Psoas muscle (tissue), 8 donors: ENCODE measurements around the gene AOAH. TPM values are rescaled to one million over a fixed set of nuclear protein-coding genes. Genes with fewer than 3 reads are reported as not detected.

ENCODE experiments used
- ATAC-seq, 4 donors: fragments of 200-7000 bp; cut with Tn5 transposase; one replicate each; pipeline ENCODE4 v1.9.1; 2020; ENCODE audit warnings: moderate library complexity in 3 of 4, mild to moderate bottlenecking in 2 of 4
- DNase-seq, 2 donors: peaks; one replicate each; pipeline ENCODE4 v3.0.0-alpha.2; 2020
- H3K27ac ChIP-seq: fragments of 200-600 bp; one replicate; pipeline ENCODE4 v1.8.0; 2022
- H3K27me3 ChIP-seq, 3 donors: fragments of 200-600 bp in 1 of 3; one replicate each; pipeline versions ENCODE4 v1.6.1 to v1.8.0; 2013 to 2022; ENCODE audit warnings: low read length in 2 of 3, mild to moderate bottlenecking in 2 of 3, moderate library complexity in 1 of 3; ENCODE audit not compliant: insufficient read depth in 3 of 3
- H3K36me3 ChIP-seq, 2 donors: fragments of 200-600 bp in 1 of 2; one replicate each; pipeline versions ENCODE4 v1.6.1 to v1.8.0; 2013 to 2022; ENCODE audit warnings: low read depth in 1 of 2, mild to moderate bottlenecking in 1 of 2, moderate library complexity in 1 of 2; ENCODE audit not compliant: insufficient read depth in 1 of 2
- H3K4me1 ChIP-seq: fragments of 200-600 bp; one replicate; pipeline ENCODE4 v1.8.0; 2022
- H3K4me3 ChIP-seq: fragments of 200-600 bp; one replicate; pipeline ENCODE4 v1.8.0; 2022; ENCODE audit warnings: mild to moderate bottlenecking
- H3K9me3 ChIP-seq: fragments of 200-600 bp; one replicate; pipeline ENCODE4 v1.8.0; 2022
- WGBS, 3 donors: extraction: QIAGEN DNeasy Blood & Tissue Kit; methylation state at CpG; one replicate each; pipeline versions ENCODE4 v1.1.6 to v1.1.7; 2013; 5-methylcytosine and 5-hydroxymethylcytosine counted together
- intact Hi-C, 2 donors: fragments of 100-400 bp; cut with DNase I; formaldehyde crosslinking; loops; one replicate each; pipeline versions ENCODE4 v1.11.0 to v1.14.2; 2022
- polyA plus RNA-seq, 3 donors: library from polyadenylated mRNA; stranded (reverse); fragments of 200-250 nt; gene quantifications; one replicate each; pipeline ENCODE4 v1.2.3, GENCODE V29; 2013
- total RNA-seq, 4 donors: library from RNA; stranded (reverse); fragmentation: NEBNext Ultra II Directional in 2 of 4; extraction: Animal tissue kit (Norgen Biotek cat#: 25700) in 2 of 4; gene quantifications; one replicate each; pipeline versions ENCODE4 v1.2.1 to v1.2.4, GENCODE V29; 2021 to 2023
- TF ChIP-seq, protein P1 (sequence below): fragments of 200-600 bp; IDR thresholded peaks from one replicate; pipeline ENCODE4 v1.8.0; 2022; ENCODE audit warnings: antibody characterized with exemption
- donor health status: healthy with polysubstance abuse.
- donor health status: DM: no; HTN: no; CAD: no; lungs with moderate emphysema.
- donor health status: Bipolar disorder and iron deficiency.
- donor health status: healthy.
- donor health status: DM: yes; HTN: yes; CAD: no.
- donor health status: DM: no; HTN: no; CAD: no.
- donor health status: DM: no; HTN: no; CAD: no.
- donor health status: DM: yes; HTN: yes; CAD: no.

The AOAH gene
- total and polyA plus RNA-seq, 7 donors: 0.04 to 2.1 (median 0.83) TPM

DNA sequence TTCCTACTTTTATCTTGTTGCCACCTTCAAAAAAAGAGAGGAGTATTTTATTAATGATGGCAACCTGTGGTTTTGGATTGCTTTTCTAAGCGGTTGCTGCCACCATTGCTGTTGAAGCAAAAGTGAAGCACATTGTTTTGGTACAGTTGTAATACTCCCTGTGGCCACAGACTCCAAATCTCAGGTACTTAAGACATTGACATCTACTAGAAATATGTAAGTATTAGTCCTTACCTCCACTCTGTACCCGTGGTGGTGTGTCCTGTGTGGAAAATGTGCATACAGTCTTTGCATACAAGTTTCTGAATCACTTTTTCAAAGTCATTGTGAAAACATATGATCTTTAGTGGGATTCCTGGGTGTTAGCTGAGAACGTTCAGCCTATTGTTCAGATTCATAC is 248.9 kb downstream of the AOAH start:
- Histone ChIP-seq H3K36me3 (no peaks in the 10 kb centered on the region), H3K9me3 (no peaks in the 10 kb centered on the region), H3K4me1 (no peaks in the 10 kb centered on the region), H3K27me3 (no peaks in the 10 kb centered on the region), H3K4me3 (no peak overlapping the region), H3K27ac (no peak overlapping the region)
- ATAC-seq (no peak), DNase-seq (no peak)
- intact Hi-C loops: no loop called here
- 80 to 88% (median 86%) methylated on average over 3 of the region's 3 CpGs for WGBS, 3 donors
- TF ChIP-seq, protein P1, sequence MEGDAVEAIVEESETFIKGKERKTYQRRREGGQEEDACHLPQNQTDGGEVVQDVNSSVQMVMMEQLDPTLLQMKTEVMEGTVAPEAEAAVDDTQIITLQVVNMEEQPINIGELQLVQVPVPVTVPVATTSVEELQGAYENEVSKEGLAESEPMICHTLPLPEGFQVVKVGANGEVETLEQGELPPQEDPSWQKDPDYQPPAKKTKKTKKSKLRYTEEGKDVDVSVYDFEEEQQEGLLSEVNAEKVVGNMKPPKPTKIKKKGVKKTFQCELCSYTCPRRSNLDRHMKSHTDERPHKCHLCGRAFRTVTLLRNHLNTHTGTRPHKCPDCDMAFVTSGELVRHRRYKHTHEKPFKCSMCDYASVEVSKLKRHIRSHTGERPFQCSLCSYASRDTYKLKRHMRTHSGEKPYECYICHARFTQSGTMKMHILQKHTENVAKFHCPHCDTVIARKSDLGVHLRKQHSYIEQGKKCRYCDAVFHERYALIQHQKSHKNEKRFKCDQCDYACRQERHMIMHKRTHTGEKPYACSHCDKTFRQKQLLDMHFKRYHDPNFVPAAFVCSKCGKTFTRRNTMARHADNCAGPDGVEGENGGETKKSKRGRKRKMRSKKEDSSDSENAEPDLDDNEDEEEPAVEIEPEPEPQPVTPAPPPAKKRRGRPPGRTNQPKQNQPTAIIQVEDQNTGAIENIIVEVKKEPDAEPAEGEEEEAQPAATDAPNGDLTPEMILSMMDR: no peak

DNA sequence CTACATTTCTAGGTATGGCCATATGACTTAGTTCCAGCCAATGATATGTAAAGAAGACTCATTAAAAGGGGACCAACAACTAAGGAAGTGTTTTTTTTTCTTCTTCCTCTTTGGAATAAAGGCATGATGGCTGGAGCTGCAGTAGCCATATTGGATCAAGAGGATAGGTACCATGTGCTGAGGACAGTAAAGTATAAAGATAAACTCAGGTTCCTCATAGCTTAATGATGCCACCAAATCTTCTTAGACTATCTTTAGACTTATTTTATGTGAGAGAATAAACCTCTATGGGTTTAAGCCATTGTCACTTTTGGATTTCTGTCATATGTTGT is 249.3 kb downstream of the AOAH start:
- H3K4me1 ChIP-seq: no peaks in the 10 kb centered on the region
- no peak overlapping the region for H3K4me3 ChIP-seq
- H3K27me3 ChIP-seq: no peaks in the 10 kb centered on the region
- H3K36me3 ChIP-seq: no peaks in the 10 kb centered on the region
- no peak for DNase-seq
- TF ChIP-seq, protein P1: no peak
- no peak overlapping the region for H3K27ac ChIP-seq
- intact Hi-C loops: no loop called here
- no peaks in the 10 kb centered on the region for H3K9me3 ChIP-seq
- ATAC-seq: no peak

DNA sequence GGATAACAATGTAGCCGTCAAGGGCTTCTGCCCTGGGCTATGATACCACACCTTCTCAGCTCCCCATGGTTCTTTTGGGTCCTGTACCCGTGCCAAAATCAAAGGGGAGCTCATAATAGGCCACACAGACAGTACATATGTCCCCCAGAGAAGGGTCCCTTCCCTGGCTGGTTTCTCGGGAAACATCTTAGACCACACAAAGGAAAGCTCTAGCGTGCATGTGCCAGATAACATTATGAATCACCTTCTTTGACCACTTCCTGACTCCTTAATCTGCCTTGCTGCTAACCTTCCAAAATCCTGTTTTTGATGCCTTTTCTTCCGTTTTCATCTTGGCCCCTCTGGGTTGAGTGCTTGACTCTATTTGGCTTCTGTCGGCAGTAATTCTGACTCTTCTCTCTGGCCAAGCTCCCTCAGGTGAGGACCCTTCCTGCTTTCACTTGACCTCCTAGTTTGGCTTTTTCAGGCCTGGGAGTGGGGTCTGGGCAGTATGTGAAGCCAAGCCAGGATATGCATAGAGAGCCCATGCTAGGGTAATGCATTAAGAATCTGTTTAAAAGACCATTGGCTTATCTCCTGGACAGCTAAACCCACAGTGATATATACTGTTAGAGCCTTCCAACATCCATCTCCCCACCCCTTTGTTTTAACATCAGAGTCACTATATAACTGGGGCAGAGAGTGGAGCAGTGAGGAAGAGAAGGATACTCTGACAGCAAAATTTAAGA is 249.8 kb downstream of the AOAH start:
- no peaks in the 10 kb centered on the region for H3K36me3 ChIP-seq
- TF ChIP-seq, protein P1: no peak
- no peak overlapping the region for H3K4me3 ChIP-seq
- H3K4me1 ChIP-seq: no peaks in the 10 kb centered on the region
- H3K27me3 ChIP-seq: no peaks in the 10 kb centered on the region
- H3K9me3 ChIP-seq: no peaks in the 10 kb centered on the region
- DNase-seq: no peak
- WGBS, 3 donors: 50 to 60% (median 60%) methylated on average over 6 of the region's 6 CpGs
- intact Hi-C loops: no loop called here
- H3K27ac ChIP-seq: no peak overlapping the region
- ATAC-seq: no peak

DNA sequence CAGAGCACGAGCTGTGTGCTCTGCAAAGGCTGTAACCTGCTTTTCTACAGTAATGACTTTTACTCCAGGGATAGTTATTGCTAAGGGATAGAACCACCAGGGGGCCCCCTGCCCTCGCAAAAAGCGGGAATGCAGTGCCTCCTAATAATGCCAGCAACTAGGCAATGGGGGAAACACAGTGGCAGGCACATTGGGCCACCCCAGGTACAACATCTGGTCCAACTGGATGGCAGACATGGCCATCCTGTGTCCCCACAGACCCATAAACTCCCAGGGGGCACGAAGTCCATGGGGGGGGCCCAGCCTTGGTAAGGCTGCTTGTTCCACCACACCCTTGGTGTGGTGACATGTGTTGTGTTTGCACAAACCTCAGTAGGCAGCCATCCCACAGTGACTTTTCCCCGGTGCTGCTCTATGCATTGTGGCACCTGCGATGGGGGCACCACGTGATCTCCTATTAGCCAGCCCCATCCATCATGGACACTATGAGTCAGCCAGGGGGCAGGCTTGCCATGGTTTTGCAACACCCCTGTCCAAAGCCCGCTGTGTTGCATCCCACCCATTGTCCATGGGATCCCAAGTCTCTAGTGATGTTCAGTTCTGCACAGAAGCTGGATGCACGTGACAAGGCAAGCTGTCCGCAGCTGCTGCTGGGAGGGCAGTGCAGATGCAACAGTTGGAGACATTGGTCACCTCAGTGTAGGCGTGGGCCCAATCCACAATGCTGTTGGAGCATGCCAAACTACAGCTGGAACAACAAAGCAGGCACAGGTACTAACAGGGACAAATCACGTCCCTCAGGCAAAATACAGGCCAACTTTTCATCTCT is 250.6 kb downstream of the AOAH start:
- Histone ChIP-seq H3K4me3 (no peak overlapping the region), H3K27ac (no peak overlapping the region), H3K9me3 (no peaks in the 10 kb centered on the region), H3K27me3 (no peaks in the 10 kb centered on the region), H3K4me1 (no peaks in the 10 kb centered on the region), H3K36me3 (no peaks in the 10 kb centered on the region)
- WGBS, 3 donors: 51 to 62% (median 55%) methylated on average over 12 of the region's 12 CpGs
- peak in 1 of 2 donors; percentile 40 for DNase-seq
- TF ChIP-seq, protein P1: peak; percentile 23
- intact Hi-C loops: no loop called here
- no peak for ATAC-seq
